ENCODE results near the gene ANKDD1A.

- TF ChIP-seq CTCF (IDR thresholded peaks at IDR 0.05) = no peak
- no peak for TF ChIP-seq POLR2A (IDR thresholded peaks at IDR 0.05)
Observed at GRCh38 chr15:64864068-64864467, 47.6 kb upstream of the ANKDD1A start.

All from stomach (tissue), 4 donors.